ENCODE measurements around the gene NOL6. TPM values are rescaled to one million over a fixed set of nuclear protein-coding genes. Genes with fewer than 3 reads are reported as not detected.

NOL6 gene
- total and polyA plus RNA-seq, 8 donors, result 10.7 to 43.6 (median 19.3) TPM

GRCh38 chr9:33438926-33439680, 34.6 kb downstream of the NOL6 start:
- no peak for DNase-seq
- 71 to 84% (median 72%) methylated on average over 7 of the region's 7 CpGs for WGBS, 5 donors
- Histone ChIP-seq H3K27me3 (no peaks in the 10 kb centered on the region), H3K4me3 (no peak overlapping the region), H3K9me3 (no peaks in the 10 kb centered on the region), H3K27ac (peak overlapping the region in 1 of 5 donors; percentile 0), H3K4me1 (peaks cover 0 to 38% (median 17%) of the 10 kb centered on the region in 4 donors), H3K36me3 (peaks cover 0 to 34% (median 23%) of the 10 kb centered on the region in 4 donors)
- no peak for TF ChIP-seq POLR2AphosphoS5 (IDR thresholded peaks at IDR 0.05)
- TF ChIP-seq CTCF (IDR thresholded peaks at IDR 0.05), result no peak
- no peak for TF ChIP-seq EP300 (IDR thresholded peaks at IDR 0.05)
- TF ChIP-seq POLR2A (IDR thresholded peaks at IDR 0.05), result no peak
- intact Hi-C loops (cut with DNase I; ENCODE audit: low total_unique reads), result no loop called here

GRCh38 chr9:33437898-33438297, 35.8 kb downstream of the NOL6 start:
- no peak for TF ChIP-seq CTCF (IDR thresholded peaks at IDR 0.05)
- no peak for TF ChIP-seq POLR2A (IDR thresholded peaks at IDR 0.05)
- TF ChIP-seq EP300 (IDR thresholded peaks at IDR 0.05), result no peak
- TF ChIP-seq POLR2AphosphoS5 (IDR thresholded peaks at IDR 0.05), result no peak
- Histone ChIP-seq H3K27ac (no peak overlapping the region), H3K9me3 (no peaks in the 10 kb centered on the region), H3K36me3 (peaks cover 0 to 26% (median 16%) of the 10 kb centered on the region in 4 donors), H3K4me1 (peaks cover 0 to 26% (median 9%) of the 10 kb centered on the region in 4 donors), H3K4me3 (no peak overlapping the region), H3K27me3 (no peaks in the 10 kb centered on the region)
- no peak for DNase-seq
- intact Hi-C loops (cut with DNase I; ENCODE audit: low total_unique reads), result no loop called here
- WGBS, 5 donors, result 83 to 96% (median 93%) methylated on average over 1 of the region's 1 CpG

- Histone ChIP-seq H3K4me1 (peaks cover 0 to 24% (median 7%) of the 10 kb centered on the region in 4 donors), H3K27ac (no peak overlapping the region), H3K9me3 (no peaks in the 10 kb centered on the region), H3K36me3 (peaks cover 0 to 19% (median 9%) of the 10 kb centered on the region in 4 donors), H3K4me3 (no peak overlapping the region), H3K27me3 (no peaks in the 10 kb centered on the region)
- no peak for DNase-seq
- intact Hi-C loops (cut with DNase I; ENCODE audit: low total_unique reads), result no loop called here
- TF ChIP-seq CTCF (IDR thresholded peaks at IDR 0.05) (no peak), POLR2A (IDR thresholded peaks at IDR 0.05) (no peak), POLR2AphosphoS5 (IDR thresholded peaks at IDR 0.05) (no peak), EP300 (IDR thresholded peaks at IDR 0.05) (no peak)
- 18 to 38% (median 29%) methylated on average over 2 of the region's 2 CpGs for WGBS, 5 donors
These were observed 36.5 kb downstream of the NOL6 start for GRCh38 chr9:33437205-33437604.

- H3K27ac ChIP-seq, result no peak overlapping the region
- no peak for TF ChIP-seq CTCF (IDR thresholded peaks at IDR 0.05)
- no peak for TF ChIP-seq POLR2AphosphoS5 (IDR thresholded peaks at IDR 0.05)
- no peak for TF ChIP-seq EP300 (IDR thresholded peaks at IDR 0.05)
- TF ChIP-seq POLR2A (IDR thresholded peaks at IDR 0.05), result no peak
- H3K9me3 ChIP-seq, result no peaks in the 10 kb centered on the region
- no peak overlapping the region for H3K4me3 ChIP-seq
- WGBS, 5 donors, result 48 to 62% (median 55%) methylated on average over 8 of the region's 8 CpGs
- intact Hi-C loops (cut with DNase I; ENCODE audit: low total_unique reads), result no loop called here
- peaks cover 0 to 26% (median 7%) of the 10 kb centered on the region in 4 donors for H3K4me1 ChIP-seq
- no peak for DNase-seq
- H3K27me3 ChIP-seq, result no peaks in the 10 kb centered on the region
- peaks cover 0 to 11% (median 2%) of the 10 kb centered on the region in 4 donors for H3K36me3 ChIP-seq
These were observed 37.3 kb downstream of the NOL6 start for GRCh38 chr9:33436445-33436844.

Measured in stomach (tissue), 9 donors.